Stomach (tissue), 9 donors: ENCODE measurements around the gene IQGAP3. TPM values are rescaled to one million over a fixed set of nuclear protein-coding genes. Genes with fewer than 3 reads are reported as not detected.

Source experiments
- DNase-seq, 2 donors: peaks; one replicate each; pipeline versions ENCODE4 v3.0.0 to v3.0.0-alpha.2; 2013 to 2019
- H3K27ac ChIP-seq, 5 donors: fragments of 200-600 bp in 4 of 5; sonication (generic) in 4 of 5; one replicate each; pipeline ENCODE4 v1.5.1; 2013 to 2019; ENCODE audit warnings: mild to moderate bottlenecking in 1 of 5, moderate library complexity in 1 of 5
- H3K27me3 ChIP-seq, 3 donors: fragments of 200-600 bp; sonication (generic); one replicate each; pipeline ENCODE4 v1.5.1; 2017 to 2019; ENCODE audit warnings: mixed run types in 1 of 3
- H3K36me3 ChIP-seq, 4 donors: fragments of 200-600 bp; sonication (generic); 1 replicate in 3 of 4; 2 replicates in 1 of 4; pipeline ENCODE4 v1.5.1; 2016 to 2019
- H3K4me1 ChIP-seq, 4 donors: fragments of 200-600 bp; sonication (generic); one replicate each; pipeline ENCODE4 v1.5.1; 2016 to 2019
- H3K4me3 ChIP-seq, 4 donors: fragments of 200-600 bp; sonication (generic) in 3 of 4; one replicate each; pipeline ENCODE4 v1.5.1; 2016 to 2019; ENCODE audit warnings: mild to moderate bottlenecking in 1 of 4
- H3K9me3 ChIP-seq, 4 donors: fragments of 200-600 bp; sonication (generic); one replicate each; pipeline ENCODE4 v1.5.1; 2016 to 2019
- CTCF ChIP-seq, 7 experiments: fragments of 450-650 bp in 4 of 7; fragments of 200-600 bp in 3 of 7; sonication (generic) in 3 of 7; IDR thresholded peaks; one replicate each; pipeline ENCODE4 v1.5.1; 2016 to 2019; ENCODE audit warnings: antibody characterized with exemption in 7 of 7, control low read depth in 2 of 7, mild to moderate bottlenecking in 1 of 7
- EP300 ChIP-seq: sonication (generic); formaldehyde crosslinking; IDR thresholded peaks from one replicate; pipeline ENCODE4 v1.6.1; 2017; ENCODE audit warnings: antibody characterized with exemption
- POLR2A ChIP-seq, 4 donors: fragments of 450-650 bp; IDR thresholded peaks; one replicate each; pipeline ENCODE4 v1.6.1; 2016; ENCODE audit warnings: antibody characterized with exemption in 4 of 4, control low read depth in 2 of 4, mild to moderate bottlenecking in 1 of 4, moderate library complexity in 1 of 4
- POLR2AphosphoS5 ChIP-seq, 3 donors: sonication (generic); formaldehyde crosslinking; IDR thresholded peaks; one replicate each; pipeline ENCODE4 v1.6.1; 2016; ENCODE audit warnings: antibody characterized with exemption in 3 of 3
- WGBS, 5 donors: extraction: QIAGEN DNeasy Blood & Tissue Kit in 3 of 5; methylation state at CpG; one replicate each; pipeline versions ENCODE4 v1.1.5 to v1.1.7; 2013 to 2018; 5-methylcytosine and 5-hydroxymethylcytosine counted together
- intact Hi-C: fragments of 100-400 bp; cut with DNase I; formaldehyde crosslinking; loops from one replicate; pipeline ENCODE4 v1.15.1; 2023; ENCODE audit warnings: low total_unique reads
- polyA plus RNA-seq, 3 donors: library from polyadenylated mRNA; stranded (reverse); fragments of 200-250 nt; gene quantifications; one replicate each; pipeline ENCODE4 v1.2.3, GENCODE V29; 2013
- total RNA-seq, 5 donors: library from RNA; depleted of rRNA; stranded (reverse); fragments of >200 nt; gene quantifications; one replicate each; pipeline versions ENCODE4 v1.1.0 to v1.2.3, GENCODE V29; 2014 to 2016
- donor health status: healthy with polysubstance abuse.
- donor health status: Bipolar disorder and iron deficiency.
- donor health status: healthy.

The IQGAP3 gene
- total and polyA plus RNA-seq, 8 donors: 1.2 to 22.2 (median 9.3) TPM

GRCh38 chr1:156549390-156549789 lies 23.0 kb downstream of the IQGAP3 start:
- TF ChIP-seq POLR2A (IDR thresholded peaks at IDR 0.05) (no peak), CTCF (IDR thresholded peaks at IDR 0.05) (no peak), POLR2AphosphoS5 (IDR thresholded peaks at IDR 0.05) (no peak)
- DNase-seq: no peak
- no peak overlapping the region for H3K4me3 ChIP-seq
- intact Hi-C loops: no loop called here
- peaks cover 0 to 16% (median 0%) of the 10 kb centered on the region in 4 donors for H3K36me3 ChIP-seq
- no peaks in the 10 kb centered on the region for H3K9me3 ChIP-seq
- H3K27me3 ChIP-seq: no peaks in the 10 kb centered on the region
- WGBS, 5 donors: 66 to 90% (median 80%) methylated on average over 2 of the region's 2 CpGs
- no peaks in the 10 kb centered on the region for H3K4me1 ChIP-seq
- no peak overlapping the region for H3K27ac ChIP-seq

- WGBS, 5 donors: 89 to 93% (median 91%) methylated on average over 8 to 9 of the region's 9 CpGs
- no peak for DNase-seq
- TF ChIP-seq EP300 (no peak), POLR2A (IDR thresholded peaks at IDR 0.05) (no peak), POLR2AphosphoS5 (IDR thresholded peaks at IDR 0.05) (no peak), CTCF (IDR thresholded peaks at IDR 0.05) (no peak)
These were observed 24.4 kb downstream of the IQGAP3 start for GRCh38 chr1:156547982-156548381.

GRCh38 chr1:156547434-156547833 lies 24.9 kb downstream of the IQGAP3 start:
- no peak for DNase-seq
- 94 to 99% (median 97%) methylated on average over 4 of the region's 4 CpGs for WGBS, 5 donors
- Histone ChIP-seq H3K27me3 (no peaks in the 10 kb centered on the region), H3K9me3 (no peaks in the 10 kb centered on the region), H3K27ac (no peak overlapping the region), H3K4me3 (no peak overlapping the region), H3K36me3 (peaks cover 0 to 16% (median 0%) of the 10 kb centered on the region in 4 donors), H3K4me1 (no peaks in the 10 kb centered on the region)
- intact Hi-C loops: no loop called here
- TF ChIP-seq EP300 (no peak), POLR2AphosphoS5 (IDR thresholded peaks at IDR 0.05) (no peak), CTCF (IDR thresholded peaks at IDR 0.05) (no peak), POLR2A (IDR thresholded peaks at IDR 0.05) (no peak)

More at GRCh38 chr1:156547982-156548381, 24.4 kb downstream of the IQGAP3 start:
- intact Hi-C loops: no loop called here
- no peaks in the 10 kb centered on the region for H3K27me3 ChIP-seq
- H3K9me3 ChIP-seq: no peaks in the 10 kb centered on the region
- H3K27ac ChIP-seq: no peak overlapping the region
- H3K4me3 ChIP-seq: no peak overlapping the region
- H3K36me3 ChIP-seq: peaks cover 0 to 16% (median 0%) of the 10 kb centered on the region in 4 donors
- no peaks in the 10 kb centered on the region for H3K4me1 ChIP-seq

GRCh38 chr1:156546267-156546666 lies 26.1 kb downstream of the IQGAP3 start:
- no peak for DNase-seq
- peaks cover 0 to 16% (median 0%) of the 10 kb centered on the region in 4 donors for H3K36me3 ChIP-seq
- no peaks in the 10 kb centered on the region for H3K9me3 ChIP-seq
- no peak for TF ChIP-seq CTCF (IDR thresholded peaks at IDR 0.05)
- 89 to 96% (median 93%) methylated on average over 3 of the region's 3 CpGs for WGBS, 5 donors
- H3K27me3 ChIP-seq: no peaks in the 10 kb centered on the region
- H3K4me3 ChIP-seq: no peak overlapping the region
- no peaks in the 10 kb centered on the region for H3K4me1 ChIP-seq
- intact Hi-C loops: no loop called here
- no peak overlapping the region for H3K27ac ChIP-seq
